Body of pancreas (tissue), 4 donors: ENCODE data around the gene TBL1XR1. TPM values are rescaled to one million over a fixed set of nuclear protein-coding genes. Genes with fewer than 3 reads are reported as not detected.
"Not testable (repeated sequence)": the region's sequence is repeated elsewhere in the genome, so short reads cannot be mapped to it uniquely, and the experiment has no call there.

Experiments
- ATAC-seq: fragments of 150-250 bp; one replicate; pipeline ENCODE4 v1.9.1; 2016
- DNase-seq, 4 donors: peaks; one replicate each; pipeline ENCODE4 v3.0.0-alpha.2; 2019
- H3K27ac ChIP-seq, 4 donors: fragments of 200-600 bp; sonication (generic); 1 replicate in 3 of 4; 2 replicates in 1 of 4; pipeline versions ENCODE4 v1.5.1 to v1.6.1; 2016 to 2019; ENCODE audit warnings: mild to moderate bottlenecking in 1 of 4, mixed read lengths in 1 of 4, moderate library complexity in 1 of 4
- H3K27me3 ChIP-seq, 2 donors: fragments of 200-600 bp; sonication (generic); one replicate each; pipeline ENCODE4 v1.6.0; 2016; ENCODE audit warnings: mild to moderate bottlenecking in 1 of 2
- H3K36me3 ChIP-seq, 2 donors: fragments of 200-600 bp; sonication (generic); replicated peaks in 1 of 2; 2 replicates each; pipeline ENCODE4 v1.5.1; 2016; ENCODE audit warnings: low read depth in 2 of 2; ENCODE audit not compliant: insufficient read depth in 1 of 2
- H3K4me1 ChIP-seq: fragments of 200-600 bp; sonication (generic); one replicate; pipeline ENCODE4 v1.6.0; 2016
- H3K4me3 ChIP-seq, 2 donors: fragments of 200-600 bp; sonication (generic); 1 replicate in 1 of 2; 2 replicates in 1 of 2; pipeline ENCODE4 v1.5.1; 2016 to 2019
- H3K9me3 ChIP-seq, 3 donors: fragments of 200-600 bp; sonication (generic); 1 replicate in 2 of 3; 2 replicates in 1 of 3; pipeline ENCODE4 v1.5.1; 2016
- POLR2A ChIP-seq, 3 donors: fragments of 450-650 bp; IDR thresholded peaks; one replicate each; pipeline ENCODE4 v1.6.1; 2016; ENCODE audit warnings: antibody characterized with exemption in 3 of 3, mild to moderate bottlenecking in 2 of 3
- WGBS, 2 donors: methylation state at CpG; one replicate each; pipeline ENCODE4 v1.1.5; 2017; 5-methylcytosine and 5-hydroxymethylcytosine counted together
- intact Hi-C: fragments of 100-400 bp; cut with DNase I; formaldehyde crosslinking; loops from one replicate; pipeline ENCODE4 v1.15.1; 2023
- total RNA-seq, 2 donors: library from RNA; depleted of rRNA; stranded (reverse); fragments of >200 nt; gene quantifications; one replicate each; pipeline ENCODE4 v1.1.0, GENCODE V29; 2016
- TF ChIP-seq, protein P1 (sequence below), 7 experiments: fragments of 450-650 bp in 4 of 7; fragments of 200-600 bp in 3 of 7; sonication (generic) in 3 of 7; IDR thresholded peaks; one replicate each; pipeline ENCODE4 v1.5.1; 2016 to 2019; ENCODE audit warnings: antibody characterized with exemption in 7 of 7

TBL1XR1 gene
- total RNA-seq, 2 donors from 2014 or later = 34.3 to 57.9 TPM

- ATAC-seq (no peak), DNase-seq (no peak)
- intact Hi-C loops = no loop called here
- Histone ChIP-seq H3K4me3 (no peak overlapping the region), H3K27me3 (no peaks in the 10 kb centered on the region), H3K9me3 (no peaks in the 10 kb centered on the region), H3K36me3 (no peaks in the 10 kb centered on the region), H3K4me1 (peaks cover 16% of the 10 kb centered on the region), H3K27ac (no peak overlapping the region)
- 87 to 88% methylated on average over 7 of the region's 7 CpGs for WGBS, 2 donors
- no peak for TF ChIP-seq POLR2A (IDR thresholded peaks at IDR 0.05)
- TF ChIP-seq, protein P1, sequence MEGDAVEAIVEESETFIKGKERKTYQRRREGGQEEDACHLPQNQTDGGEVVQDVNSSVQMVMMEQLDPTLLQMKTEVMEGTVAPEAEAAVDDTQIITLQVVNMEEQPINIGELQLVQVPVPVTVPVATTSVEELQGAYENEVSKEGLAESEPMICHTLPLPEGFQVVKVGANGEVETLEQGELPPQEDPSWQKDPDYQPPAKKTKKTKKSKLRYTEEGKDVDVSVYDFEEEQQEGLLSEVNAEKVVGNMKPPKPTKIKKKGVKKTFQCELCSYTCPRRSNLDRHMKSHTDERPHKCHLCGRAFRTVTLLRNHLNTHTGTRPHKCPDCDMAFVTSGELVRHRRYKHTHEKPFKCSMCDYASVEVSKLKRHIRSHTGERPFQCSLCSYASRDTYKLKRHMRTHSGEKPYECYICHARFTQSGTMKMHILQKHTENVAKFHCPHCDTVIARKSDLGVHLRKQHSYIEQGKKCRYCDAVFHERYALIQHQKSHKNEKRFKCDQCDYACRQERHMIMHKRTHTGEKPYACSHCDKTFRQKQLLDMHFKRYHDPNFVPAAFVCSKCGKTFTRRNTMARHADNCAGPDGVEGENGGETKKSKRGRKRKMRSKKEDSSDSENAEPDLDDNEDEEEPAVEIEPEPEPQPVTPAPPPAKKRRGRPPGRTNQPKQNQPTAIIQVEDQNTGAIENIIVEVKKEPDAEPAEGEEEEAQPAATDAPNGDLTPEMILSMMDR (IDR thresholded peaks at IDR 0.05) = no peak
Measured at GRCh38 chr3:177185035-177185574, 12.2 kb downstream of the TBL1XR1 start.

DNA sequence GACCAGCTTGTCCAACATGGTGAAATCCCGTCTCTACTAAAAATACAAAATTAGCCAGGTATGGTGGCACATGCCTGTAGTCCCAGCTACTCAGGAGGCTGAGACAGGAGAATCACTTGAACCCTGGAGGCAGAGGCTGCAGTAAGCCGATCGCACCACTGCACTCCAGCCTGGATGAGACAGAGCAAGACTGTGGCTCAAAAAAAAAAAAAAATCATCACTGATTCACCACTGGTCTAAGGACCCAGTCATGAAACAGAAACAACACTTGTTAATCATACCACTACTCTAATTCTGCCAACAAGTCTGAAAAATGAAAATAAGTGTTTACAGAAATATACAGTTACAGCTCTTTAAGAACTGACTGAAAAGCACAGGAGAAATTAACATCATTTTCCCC is 12.7 kb downstream of the TBL1XR1 start:
- H3K36me3 ChIP-seq, intact Hi-C loops, H3K4me3 ChIP-seq, H3K27ac ChIP-seq, DNase-seq, ATAC-seq, H3K27me3 ChIP-seq, H3K9me3 ChIP-seq: not testable (repeated sequence)
- 90 to 100% methylated on average over 3 of the region's 3 CpGs for WGBS, 2 donors
- peaks cover 16% of the 10 kb centered on the region for H3K4me1 ChIP-seq

GRCh38 chr3:177182352-177182751 is 14.9 kb downstream of the TBL1XR1 start:
- no peak for DNase-seq
- Histone ChIP-seq H3K9me3 (no peaks in the 10 kb centered on the region), H3K4me1 (peaks cover 24% of the 10 kb centered on the region), H3K27me3 (no peaks in the 10 kb centered on the region), H3K36me3 (no peaks in the 10 kb centered on the region), H3K4me3 (no peak overlapping the region), H3K27ac (no peak overlapping the region)
- ATAC-seq = no peak
- intact Hi-C loops = no loop called here
- TF ChIP-seq, protein P1 (IDR thresholded peaks at IDR 0.05) = no peak
- TF ChIP-seq POLR2A (IDR thresholded peaks at IDR 0.05) = no peak
- 90 to 92% methylated on average over 1 of the region's 1 CpG for WGBS, 2 donors

GRCh38 chr3:177181418-177181817 is 15.9 kb downstream of the TBL1XR1 start:
- intact Hi-C loops = no loop called here
- Histone ChIP-seq H3K9me3 (no peaks in the 10 kb centered on the region), H3K27me3 (no peaks in the 10 kb centered on the region), H3K36me3 (no peaks in the 10 kb centered on the region), H3K4me1 (peaks cover 24% of the 10 kb centered on the region), H3K4me3 (no peak overlapping the region), H3K27ac (no peak overlapping the region)
- DNase-seq (no peak), ATAC-seq (no peak)
- TF ChIP-seq POLR2A (IDR thresholded peaks at IDR 0.05) = no peak
- TF ChIP-seq, protein P1 (IDR thresholded peaks at IDR 0.05) = no peak
- WGBS, 2 donors = 77 to 79% methylated on average over 5 of the region's 5 CpGs

GRCh38 chr3:177180506-177180905 is 16.8 kb downstream of the TBL1XR1 start:
- H3K9me3 ChIP-seq = no peaks in the 10 kb centered on the region
- no peak overlapping the region for H3K4me3 ChIP-seq
- H3K27ac ChIP-seq = no peak overlapping the region
- no peaks in the 10 kb centered on the region for H3K27me3 ChIP-seq
- intact Hi-C loops = no loop called here
- 95 to 98% methylated on average over 5 of the region's 5 CpGs for WGBS, 2 donors
- ATAC-seq (no peak), DNase-seq (no peak)
- H3K4me1 ChIP-seq = peaks cover 20% of the 10 kb centered on the region
- H3K36me3 ChIP-seq = no peaks in the 10 kb centered on the region
- TF ChIP-seq, protein P1 (IDR thresholded peaks at IDR 0.05) = no peak
- no peak for TF ChIP-seq POLR2A (IDR thresholded peaks at IDR 0.05)
